ENCODE results near the gene RIMS4.
"Not testable (repeated sequence)": the region's sequence is repeated elsewhere in the genome, so short reads cannot be mapped to it uniquely, and the experiment has no call there.

RIMS4 gene

GRCh38 chr20:44790638-44791393 lies 19.5 kb downstream of the RIMS4 start:
- DNase-seq, result no peak

GRCh38 chr20:44788706-44789456 lies 21.5 kb downstream of the RIMS4 start:
- DNase-seq, result no peak

GRCh38 chr20:44787299-44787698 lies 23.0 kb downstream of the RIMS4 start:
- DNase-seq, result no peak

- no peak for DNase-seq
Measured at GRCh38 chr20:44785768-44786167, 24.6 kb downstream of the RIMS4 start.

GRCh38 chr20:44784688-44785087 lies 25.7 kb downstream of the RIMS4 start:
- DNase-seq, result no peak

GRCh38 chr20:44781791-44782190 lies 28.6 kb downstream of the RIMS4 start:
- no peak for DNase-seq

- DNase-seq, result no peak
Measured at GRCh38 chr20:44781118-44781517, 29.2 kb downstream of the RIMS4 start.

- no peak for DNase-seq
Measured at GRCh38 chr20:44780226-44780625, 30.1 kb downstream of the RIMS4 start.

GRCh38 chr20:44776980-44777379 lies 33.4 kb downstream of the RIMS4 start:
- DNase-seq, result no peak

- DNase-seq, result no peak
Measured at GRCh38 chr20:44773070-44773829, 37.1 kb downstream of the RIMS4 start.

- no peak for DNase-seq
Measured at GRCh38 chr20:44772636-44773035, 37.7 kb downstream of the RIMS4 start.

- DNase-seq, result no peak
Measured at GRCh38 chr20:44771172-44771535, 39.2 kb downstream of the RIMS4 start.

GRCh38 chr20:44770484-44771171 lies 39.7 kb downstream of the RIMS4 start:
- DNase-seq, result no peak

- DNase-seq, result no peak
Measured at GRCh38 chr20:44769481-44769863, 40.9 kb downstream of the RIMS4 start.

- no peak for DNase-seq
Measured at GRCh38 chr20:44768854-44769480, 41.4 kb downstream of the RIMS4 start.

GRCh38 chr20:44768256-44768655 lies 42.1 kb downstream of the RIMS4 start:
- DNase-seq, result no peak

GRCh38 chr20:44765701-44766347 lies 44.5 kb downstream of the RIMS4 start:
- DNase-seq, result no peak

GRCh38 chr20:44765091-44765490 lies 45.3 kb downstream of the RIMS4 start:
- DNase-seq, result no peak

- not testable (repeated sequence) for DNase-seq
Measured at GRCh38 chr20:44763798-44764197, 46.5 kb downstream of the RIMS4 start.

- no peak for DNase-seq
Measured at GRCh38 chr20:44762466-44763140, 47.7 kb downstream of the RIMS4 start.

- DNase-seq, result no peak
Measured at GRCh38 chr20:44761423-44761822, 48.9 kb downstream of the RIMS4 start.

GRCh38 chr20:44759595-44759994 lies 50.8 kb downstream of the RIMS4 start:
- DNase-seq, result no peak
